Karpas-422 (cell line): ENCODE data around the gene CPA4. TPM values are rescaled to one million over a fixed set of nuclear protein-coding genes. Genes with fewer than 3 reads are reported as not detected.
"Not testable (repeated sequence)": the region's sequence is repeated elsewhere in the genome, so short reads cannot be mapped to it uniquely, and the experiment has no call there.

Experiments used
- DNase-seq: peaks from one replicate; pipeline ENCODE4 v3.0.0-alpha.2; 2015
- H2AFZ ChIP-seq: fragments of 200-600 bp; sonication (generic); 2 replicates; pipeline ENCODE4 v1.6.1; 2014; ENCODE audit warnings: antibody characterized with exemption, low read length, mixed read lengths
- H3K27ac ChIP-seq: fragments of 200-600 bp; sonication (generic); 2 replicates; pipeline ENCODE4 v1.5.1; 2014; ENCODE audit warnings: mild to moderate bottlenecking, low read length, moderate library complexity
- H3K27me3 ChIP-seq: fragments of 200-600 bp; sonication (generic); 2 replicates; pipeline ENCODE4 v1.6.1; 2014; ENCODE audit warnings: low read length, mixed read lengths
- H3K36me3 ChIP-seq: fragments of 200-600 bp; sonication (generic); 2 replicates; pipeline ENCODE4 v1.6.1; 2014; ENCODE audit warnings: low read length, mixed read lengths; ENCODE audit not compliant: insufficient read depth
- H3K4me1 ChIP-seq: fragments of 200-600 bp; sonication (generic); 2 replicates; pipeline ENCODE4 v1.6.1; 2014; ENCODE audit warnings: mild to moderate bottlenecking, low read length, mixed read lengths
- H3K4me2 ChIP-seq: fragments of 200-600 bp; sonication (generic); 2 replicates; pipeline ENCODE4 v1.6.1; 2014; ENCODE audit warnings: low read length, low read depth, mild to moderate bottlenecking; ENCODE audit not compliant: poor library complexity, severe bottlenecking
- H3K4me3 ChIP-seq: fragments of 200-600 bp; sonication (generic); 2 replicates; pipeline ENCODE4 v1.5.1; 2014; ENCODE audit warnings: mild to moderate bottlenecking, antibody characterized with exemption, low read length, mixed read lengths
- H3K79me2 ChIP-seq: fragments of 200-600 bp; sonication (generic); 2 replicates; pipeline ENCODE4 v1.6.1; 2014; ENCODE audit warnings: mild to moderate bottlenecking, low read length, mixed read lengths
- H3K9ac ChIP-seq: fragments of 200-600 bp; sonication (generic); 2 replicates; pipeline ENCODE4 v1.6.0; 2014; ENCODE audit warnings: low read length
- H3K9me2 ChIP-seq: fragments of 200-600 bp; sonication (generic), shearing (Covaris generic); replicated peaks from 2 replicates; pipeline ENCODE4 v1.6.0; 2014; ENCODE audit warnings: mild to moderate bottlenecking, low read length, moderate library complexity; ENCODE audit not compliant: insufficient read depth
- H3K9me3 ChIP-seq: fragments of 300-700, 200-600 bp; sonication (generic); 2 replicates; pipeline ENCODE4 v1.6.1; 2014; ENCODE audit warnings: low read length, mixed read lengths
- H4K20me1 ChIP-seq: fragments of 200-600 bp; sonication (generic); 2 replicates; pipeline ENCODE4 v1.6.1; 2014; ENCODE audit warnings: mild to moderate bottlenecking, antibody characterized with exemption, low read length, low read depth; ENCODE audit not compliant: insufficient read depth
- total RNA-seq: library from RNA; depleted of rRNA; stranded (reverse); fragments of >200 nt; shearing (Covaris generic); gene quantifications from 2 replicates; pipeline ENCODE4 v1.2.3, GENCODE V29; 2014; ENCODE audit warnings: low replicate concordance; rRNA removed

The CPA4 gene, protein sequence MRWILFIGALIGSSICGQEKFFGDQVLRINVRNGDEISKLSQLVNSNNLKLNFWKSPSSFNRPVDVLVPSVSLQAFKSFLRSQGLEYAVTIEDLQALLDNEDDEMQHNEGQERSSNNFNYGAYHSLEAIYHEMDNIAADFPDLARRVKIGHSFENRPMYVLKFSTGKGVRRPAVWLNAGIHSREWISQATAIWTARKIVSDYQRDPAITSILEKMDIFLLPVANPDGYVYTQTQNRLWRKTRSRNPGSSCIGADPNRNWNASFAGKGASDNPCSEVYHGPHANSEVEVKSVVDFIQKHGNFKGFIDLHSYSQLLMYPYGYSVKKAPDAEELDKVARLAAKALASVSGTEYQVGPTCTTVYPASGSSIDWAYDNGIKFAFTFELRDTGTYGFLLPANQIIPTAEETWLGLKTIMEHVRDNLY
- not detected in 2 replicates for total RNA-seq

GRCh38 chr7:130292682-130293257, at the start of gene CPA4:
Gene CPA4, plus strand, starts transcription at chr7:130293161. Its CDS starts 20 bp downstream, at chr7:130293181.
- Histone ChIP-seq H3K9ac (no peak within 1 kb of the TSS), H3K4me2 (no peak within 1 kb of the TSS), H3K79me2 (no peaks in the 10 kb centered on the region), H2AFZ (no peak within 1 kb of the TSS), H3K4me3 (no peak within 1 kb of the TSS), H3K9me2 (no peaks in the 10 kb centered on the region), H3K27me3 (no peaks in the 10 kb centered on the region), H3K9me3 (no peaks in the 10 kb centered on the region), H4K20me1 (no peaks in the 10 kb centered on the region), H3K36me3 (no peaks in the 10 kb centered on the region), H3K4me1 (no peaks in the 10 kb centered on the region), H3K27ac (no peak within 1 kb of the TSS)
- DNase-seq: no peak

DNA sequence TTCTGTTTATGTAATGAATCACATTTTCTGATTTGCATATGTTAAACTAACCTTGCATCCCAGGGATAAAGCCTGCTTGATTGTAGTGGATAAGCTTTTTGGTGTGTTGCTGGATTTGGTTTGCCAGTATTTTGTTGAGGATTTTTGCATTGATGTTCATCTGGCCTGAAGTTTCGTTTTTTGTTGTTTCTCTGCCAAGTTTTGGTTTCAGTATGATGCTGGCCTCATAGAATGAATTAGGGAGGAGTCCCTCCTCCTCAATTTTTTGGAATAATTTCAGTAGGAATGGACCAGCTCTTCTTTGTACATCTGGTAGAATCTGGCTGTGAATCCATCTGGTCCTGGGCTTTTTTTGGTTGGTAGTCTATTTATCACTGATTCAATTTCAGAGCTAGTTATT, 49.5 kb upstream of the CPA4 start:
- DNase-seq, H3K9me2 ChIP-seq, H3K79me2 ChIP-seq, H3K9ac ChIP-seq, H2AFZ ChIP-seq, H3K9me3 ChIP-seq, H3K4me1 ChIP-seq, H4K20me1 ChIP-seq, H3K4me2 ChIP-seq, H3K36me3 ChIP-seq, H3K27ac ChIP-seq, H3K27me3 ChIP-seq, H3K4me3 ChIP-seq: not testable (repeated sequence)

DNA sequence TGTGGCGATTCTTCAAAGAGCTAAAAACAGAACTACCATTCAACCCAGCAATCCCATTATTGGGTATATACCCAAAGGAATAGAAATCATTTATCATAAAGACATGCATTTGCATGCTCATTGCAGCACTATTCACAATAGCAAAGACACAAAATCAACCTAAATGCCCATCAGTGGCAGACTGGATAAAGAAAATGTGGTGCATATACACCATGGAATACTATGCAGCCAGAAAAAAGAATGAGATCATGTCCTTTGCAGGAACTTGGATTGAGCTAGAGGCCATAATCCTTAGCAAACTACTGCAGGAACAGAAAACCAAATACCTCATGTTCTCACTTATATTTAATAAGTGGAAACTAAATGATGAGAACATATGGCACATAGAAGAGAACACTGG, 46.5 kb upstream of the CPA4 start:
- not testable (repeated sequence) for H3K4me2 ChIP-seq, H3K79me2 ChIP-seq, H3K27me3 ChIP-seq, H3K9me2 ChIP-seq, DNase-seq, H3K9ac ChIP-seq, H3K4me3 ChIP-seq, H3K27ac ChIP-seq, H3K36me3 ChIP-seq, H2AFZ ChIP-seq, H3K4me1 ChIP-seq, H4K20me1 ChIP-seq, H3K9me3 ChIP-seq

DNA sequence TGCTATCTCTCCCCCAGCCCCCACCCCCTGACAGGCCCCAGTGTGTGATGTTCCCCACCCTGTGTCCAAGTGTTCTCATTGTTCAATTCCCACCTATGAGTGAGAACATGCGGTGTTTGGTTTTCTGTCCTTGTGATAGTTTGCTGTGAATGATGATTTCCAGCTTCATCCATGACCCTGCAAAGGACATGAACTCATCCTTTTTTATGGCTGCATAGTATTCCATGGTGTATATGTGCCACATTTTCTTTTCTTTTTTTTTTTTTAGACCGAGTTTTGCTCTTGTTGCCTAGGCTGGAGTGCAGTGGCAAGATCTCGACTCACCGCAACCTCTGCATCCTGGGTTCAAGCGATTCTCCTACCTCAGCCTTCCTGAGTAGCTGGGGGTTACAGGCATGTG, 44.1 kb upstream of the CPA4 start:
- not testable (repeated sequence) for DNase-seq, H3K9me3 ChIP-seq, H4K20me1 ChIP-seq

DNA sequence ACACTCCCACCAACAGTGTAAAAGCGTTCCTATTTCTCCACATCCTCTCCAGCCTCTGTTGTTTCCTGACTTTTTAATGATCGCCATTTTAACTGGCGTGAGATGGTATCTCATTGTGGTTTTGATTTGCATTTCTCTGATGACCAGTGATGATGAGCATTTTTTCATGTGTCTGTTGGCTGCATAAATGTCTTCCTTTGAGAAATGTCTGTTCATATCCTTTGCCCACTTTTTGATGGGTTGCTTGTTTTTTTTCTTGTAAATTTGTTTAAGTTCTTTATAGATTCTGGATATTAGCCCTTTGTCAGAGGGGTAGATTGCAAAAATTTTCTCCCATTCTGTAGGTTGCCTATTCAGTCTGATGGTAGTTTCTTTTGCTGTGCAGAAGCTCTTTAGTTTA, 43.3 kb upstream of the CPA4 start:
- H3K9me2 ChIP-seq, H3K4me2 ChIP-seq, H2AFZ ChIP-seq, H3K79me2 ChIP-seq, H3K4me3 ChIP-seq, H3K36me3 ChIP-seq, H3K9me3 ChIP-seq, H3K9ac ChIP-seq, H3K27me3 ChIP-seq, H3K4me1 ChIP-seq, H4K20me1 ChIP-seq, DNase-seq, H3K27ac ChIP-seq: not testable (repeated sequence)

More for the DNA sequence above, 44.1 kb upstream of the CPA4 start:
- not testable (repeated sequence) for H2AFZ ChIP-seq, H3K36me3 ChIP-seq, H3K4me2 ChIP-seq, H3K9ac ChIP-seq, H3K9me2 ChIP-seq, H3K27ac ChIP-seq, H3K79me2 ChIP-seq, H3K4me3 ChIP-seq, H3K27me3 ChIP-seq, H3K4me1 ChIP-seq

GRCh38 chr7:130254555-130254954, 38.4 kb upstream of the CPA4 start:
- Histone ChIP-seq H2AFZ (no peak overlapping the region), H3K9me3 (peaks cover 3% of the 10 kb centered on the region; the same call in 1 of the 2 replicates), H3K36me3 (no peaks in the 10 kb centered on the region), H4K20me1 (no peaks in the 10 kb centered on the region), H3K4me3 (no peak overlapping the region), H3K27me3 (no peaks in the 10 kb centered on the region), H3K4me1 (no peaks in the 10 kb centered on the region), H3K9me2 (no peaks in the 10 kb centered on the region), H3K79me2 (no peaks in the 10 kb centered on the region), H3K9ac (no peak overlapping the region), H3K27ac (no peak overlapping the region), H3K4me2 (no peak overlapping the region)
- no peak for DNase-seq

DNA sequence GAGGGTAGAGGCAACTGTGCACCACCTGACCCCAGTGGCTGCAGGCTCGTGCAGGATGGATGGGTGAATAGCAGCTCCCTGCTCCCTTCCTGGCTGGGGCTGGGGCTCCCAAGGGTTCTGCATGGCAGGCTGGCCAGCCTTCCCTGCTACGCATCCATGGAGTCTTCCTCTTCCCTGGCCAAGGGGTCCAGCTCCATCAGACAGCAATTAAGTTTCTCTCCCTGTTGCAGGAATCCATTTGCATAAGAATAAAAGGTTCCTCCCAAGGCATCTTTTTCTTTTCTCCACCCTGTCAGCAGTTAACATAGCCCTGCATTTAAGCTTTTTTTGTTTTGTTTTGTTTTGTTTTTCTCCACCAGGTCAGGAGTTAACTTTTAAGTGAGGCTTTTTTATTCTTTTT, 36.3 kb upstream of the CPA4 start:
- Histone ChIP-seq H3K9me3 (peaks cover 3% of the 10 kb centered on the region; the same call in 1 of the 2 replicates), H2AFZ (no peak overlapping the region), H3K4me2 (no peak overlapping the region), H3K4me3 (no peak overlapping the region), H3K36me3 (no peaks in the 10 kb centered on the region), H3K9me2 (no peaks in the 10 kb centered on the region), H3K27ac (no peak overlapping the region), H3K27me3 (no peaks in the 10 kb centered on the region), H3K9ac (no peak overlapping the region), H3K79me2 (no peaks in the 10 kb centered on the region), H4K20me1 (no peaks in the 10 kb centered on the region), H3K4me1 (no peaks in the 10 kb centered on the region)
- DNase-seq: peak; percentile 19

GRCh38 chr7:130258494-130259078, 34.4 kb upstream of the CPA4 start:
- no peak overlapping the region for H3K4me2 ChIP-seq
- H3K27ac ChIP-seq: no peak overlapping the region
- H3K27me3 ChIP-seq: no peaks in the 10 kb centered on the region
- H3K36me3 ChIP-seq: no peaks in the 10 kb centered on the region
- no peaks in the 10 kb centered on the region for H4K20me1 ChIP-seq
- H3K9me3 ChIP-seq: peaks cover 3% of the 10 kb centered on the region; the same call in 1 of the 2 replicates
- H3K9me2 ChIP-seq: no peaks in the 10 kb centered on the region
- no peaks in the 10 kb centered on the region for H3K79me2 ChIP-seq
- no peaks in the 10 kb centered on the region for H3K4me1 ChIP-seq
- no peak for DNase-seq
- H2AFZ ChIP-seq: no peak overlapping the region
- no peak overlapping the region for H3K4me3 ChIP-seq
- H3K9ac ChIP-seq: no peak overlapping the region
